GM12878 (cell line): ENCODE data around the gene EMC1. TPM values are rescaled to one million over a fixed set of nuclear protein-coding genes. Genes with fewer than 3 reads are reported as not detected.

ENCODE experiments used
- ATAC-seq: fragments of 200-7000 bp; cut with Tn5 transposase; 3 replicates; pipeline ENCODE4 v1.9.1; 2020; ENCODE audit warnings: mild to moderate bottlenecking, moderate library complexity
- BruUV-seq: library from RNA; stranded (reverse); fragments of 400-500 nt; replicated peaks from 2 replicates; lab custom pipeline; 2021; lab: Mats Ljungman, UMichigan
- CTCF ChIA-PET: fragments of 300-600 bp; sonication (Branson Sonifier 250); formaldehyde crosslinking; extraction: SDS; loops from one replicate; lab custom pipeline; 2021; ENCODE audit warnings: inconsistent platforms; lab: Yijun Ruan, JAX
- POLR2A ChIA-PET: fragments of 350-600 bp; formaldehyde crosslinking; extraction: SDS; loops from one replicate; lab custom pipeline; 2021; ENCODE audit warnings: inconsistent platforms; lab: Charles Lee
- RAD21 ChIA-PET: fragments of 300-600 bp; sonication (Branson Sonifier 250); formaldehyde crosslinking; loops from one replicate; lab custom pipeline; 2023; ENCODE audit warnings: antibody characterized with exemption; ENCODE audit not compliant: unreplicated experiment; lab: Charles Lee
- SMC1A ChIA-PET: fragments of 300-600 bp; sonication (Branson Sonifier 250); formaldehyde crosslinking; loops from one replicate; lab custom pipeline; 2023; ENCODE audit not compliant: unreplicated experiment, uncharacterized antibody; lab: Charles Lee
- DNase-seq: peaks from one replicate; pipeline ENCODE4 v3.0.0-alpha.2; 2011; ENCODE audit warnings: low read depth, low spot score
- FAIRE-seq: peaks from 3 replicates; lab custom pipeline; 2011; peaks lifted over from hg19 to GRCh38; lab: Jason Lieb, UNC
- H2AFZ ChIP-seq: 2 replicates; pipeline ENCODE4 v1.6.0; 2011; ENCODE audit warnings: low read depth, low read length, control low read depth; ENCODE audit not compliant: control insufficient read depth
- H3K27ac ChIP-seq: 2 replicates; pipeline ENCODE4 v1.5.1; 2011; ENCODE audit warnings: control low read depth; ENCODE audit not compliant: control insufficient read depth, insufficient read depth
- H3K27me3 ChIP-seq, 2 experiments: replicated peaks in 1 of 2; 2 replicates each; pipeline versions ENCODE4 v1.6.0 to v1.6.1; 2011; ENCODE audit warnings: low read length in 1 of 2; ENCODE audit not compliant: control insufficient read depth in 2 of 2, insufficient read depth in 2 of 2
- H3K36me3 ChIP-seq, 2 experiments: 2 replicates each; pipeline ENCODE4 v1.5.1; 2011; ENCODE audit warnings: low read length in 1 of 2; ENCODE audit not compliant: control insufficient read depth in 2 of 2, insufficient read depth in 2 of 2
- H3K4me1 ChIP-seq: 2 replicates; pipeline ENCODE4 v1.6.1; 2011; ENCODE audit warnings: mild to moderate bottlenecking, low read length, moderate library complexity, mixed read lengths; ENCODE audit not compliant: control insufficient read depth, insufficient read depth
- H3K4me2 ChIP-seq: 2 replicates; pipeline ENCODE4 v1.6.0; 2011; ENCODE audit warnings: control low read depth; ENCODE audit not compliant: control insufficient read depth, insufficient read depth
- H3K4me3 ChIP-seq: fragments of 200-600 bp; sonication (generic); 2 replicates; pipeline ENCODE4 v1.5.1; 2016
- H3K79me2 ChIP-seq: 2 replicates; pipeline ENCODE4 v1.6.0; 2011; ENCODE audit warnings: low read length; ENCODE audit not compliant: control insufficient read depth, insufficient read depth
- H3K9ac ChIP-seq: 2 replicates; pipeline ENCODE4 v1.8.0; 2011; ENCODE audit warnings: low read length, control low read depth, mixed read lengths; ENCODE audit not compliant: control insufficient read depth, insufficient read depth
- H3K9me3 ChIP-seq: replicated peaks from 3 replicates; pipeline ENCODE4 v1.5.1; 2011; ENCODE audit warnings: mild to moderate bottlenecking, low read length; ENCODE audit not compliant: control insufficient read depth, insufficient read depth
- H4K20me1 ChIP-seq: 2 replicates; pipeline ENCODE4 v1.6.0; 2011; ENCODE audit not compliant: control insufficient read depth, insufficient read depth
- CTCF ChIP-seq, 3 experiments: IDR thresholded peaks in 2 of 3; conservative IDR thresholded peaks in 1 of 3; 2 replicates each; pipeline ENCODE4 v1.5.1; 2011; ENCODE audit warnings: low read depth in 3 of 3, low read length in 3 of 3, mild to moderate bottlenecking in 3 of 3, control low read depth in 2 of 3, moderate library complexity in 2 of 3, inconsistent platforms in 1 of 3, mixed read lengths in 1 of 3; ENCODE audit not compliant: control insufficient read depth in 2 of 3, insufficient read depth in 1 of 3; ENCODE audit errors: extremely low read depth in 1 of 3
- IRF5 ChIP-seq: fragments of 450-650 bp; IDR thresholded peaks from 2 replicates; pipeline ENCODE4 v1.6.1; 2017; ENCODE audit warnings: borderline replicate concordance
- KLF5 ChIP-seq: fragments of 450-650 bp; IDR thresholded peaks from 2 replicates; pipeline ENCODE4 v1.6.1; 2014; ENCODE audit warnings: mild to moderate bottlenecking; ENCODE audit not compliant: partially characterized antibody
- RAD21 ChIP-seq: IDR thresholded peaks from 2 replicates; pipeline ENCODE4 v1.6.1; 2011; ENCODE audit warnings: mild to moderate bottlenecking, low read depth, low read length, moderate library complexity; ENCODE audit not compliant: insufficient read depth
- SMC3 ChIP-seq: IDR thresholded peaks from 2 replicates; pipeline ENCODE4 v1.6.1; 2011; ENCODE audit warnings: low read length, improper control_type of control experiment, borderline replicate concordance
- WGBS: methylation state at CpG from one replicate; pipeline ENCODE4 v1.1.6; 2016; ENCODE audit warnings: low lambda C conversion rate; ENCODE audit not compliant: insufficient replicate concordance, insufficient coverage; ENCODE audit errors: missing lambda C conversion rate; 5-methylcytosine and 5-hydroxymethylcytosine counted together
- in situ Hi-C: fragments of 300-500 bp; cut with MboI; formaldehyde crosslinking; loops from 9 replicates; pipeline ENCODE4 v1.14.3; 2018; ENCODE audit warnings: mixed read lengths
- intact Hi-C: fragments of 100-400 bp; cut with micrococcal nuclease; formaldehyde crosslinking; loops from one replicate; pipeline ENCODE4 v1.14.2; 2022; ENCODE audit not compliant: unreplicated experiment
- polyA plus RNA-seq, 11 experiments: library from polyadenylated mRNA; depleted of rRNA in 4 of 11; unstranded in 6 of 11; stranded (reverse) in 5 of 11; fragments of >200 nt; fragmentation: Nextera tagmentation in 4 of 11; fragmentation: Illumina TruSeq in 1 of 11; extraction: Ambion mirVana in 4 of 11; extraction: Trizol in 1 of 11; gene quantifications; 1 replicate in 1 of 11; 2 replicates in 10 of 11; pipeline versions ENCODE4 v1.2.1 to v1.2.3, GENCODE V29; 2011 to 2016; ENCODE audit warnings: inconsistent platforms in 2 of 11, missing spikeins in 2 of 11, low read depth in 1 of 11
- total RNA-seq, 4 experiments: library from RNA; depleted of rRNA in 3 of 4; stranded (reverse); fragments of >200 nt in 3 of 4; fragmentation: Illumina TruSeq in 1 of 4; extraction: Trizol in 1 of 4; gene quantifications; 2 replicates each; pipeline versions ENCODE4 v1.2.1 to v1.2.3, GENCODE V29; 2013 to 2021
- TF ChIP-seq, protein P1 (sequence below): fragments of 150-350 bp; IDR thresholded peaks from 2 replicates; pipeline ENCODE4 v1.6.1; 2016; ENCODE audit warnings: low read depth, low read length

The EMC1 gene
- total and polyA plus RNA-seq, 10 of the 15 experiments (the other 5 are each of a cell fraction or from before 2014, with no cell fraction given): 12.2 to 43.6 (median 20.6) TPM

- Histone ChIP-seq H3K4me1 (no peaks in the 10 kb centered on the region), H3K4me2 (no peak overlapping the region), H3K36me3 (peaks cover 35 to 69% of the 10 kb centered on the region in 2 experiments), H3K79me2 (no peaks in the 10 kb centered on the region), H3K9ac (no peak overlapping the region), H3K4me3 (no peak overlapping the region), H4K20me1 (no peaks in the 10 kb centered on the region), H3K27me3 (no peaks in the 10 kb centered on the region), H3K9me3 (no peaks in the 10 kb centered on the region), H3K27ac (no peak overlapping the region), H2AFZ (no peak overlapping the region)
- ChIA-PET CTCF (interaction anchor here (0.6 to 3.6 kb wide), 24 partner anchors 10 to 357 kb away, joined by 3 to 20 read pairs (median 4); partner anchors contain the start of genes EMC1 and MRTO4), SMC1A (interaction anchor here (0.7 to 1.6 kb wide), 9 partner anchors 10 to 369 kb away, joined by 3 to 8 read pairs (median 3); partner anchors contain the start of genes EMC1 and MRTO4), RAD21 (interaction anchor here (0.7 to 1.7 kb wide), 7 partner anchors 30 to 332 kb away, joined by 3 to 8 read pairs (median 4); partner anchors contain the start of gene UBR4), POLR2A (interaction anchor here (0.5 kb wide), 1 partner anchor 305 kb away, joined by 3 read pairs; no protein-coding TSS in a partner anchor)
- in situ Hi-C loops: no loop called here
- intact Hi-C loops: loop anchor here (1.0 to 10.0 kb wide), 3 partner anchors 62 to 356 kb away; no protein-coding TSS in a partner anchor
- no peak for DNase-seq
- WGBS: 73% methylated on average over 7 of the region's 7 CpGs
- BruUV-seq: no TSS peak
- peak; percentile 97 for ATAC-seq
- peak; percentile 59 for FAIRE-seq
- TF ChIP-seq KLF5: no peak
- TF ChIP-seq IRF5: no peak
- TF ChIP-seq, protein P1, sequence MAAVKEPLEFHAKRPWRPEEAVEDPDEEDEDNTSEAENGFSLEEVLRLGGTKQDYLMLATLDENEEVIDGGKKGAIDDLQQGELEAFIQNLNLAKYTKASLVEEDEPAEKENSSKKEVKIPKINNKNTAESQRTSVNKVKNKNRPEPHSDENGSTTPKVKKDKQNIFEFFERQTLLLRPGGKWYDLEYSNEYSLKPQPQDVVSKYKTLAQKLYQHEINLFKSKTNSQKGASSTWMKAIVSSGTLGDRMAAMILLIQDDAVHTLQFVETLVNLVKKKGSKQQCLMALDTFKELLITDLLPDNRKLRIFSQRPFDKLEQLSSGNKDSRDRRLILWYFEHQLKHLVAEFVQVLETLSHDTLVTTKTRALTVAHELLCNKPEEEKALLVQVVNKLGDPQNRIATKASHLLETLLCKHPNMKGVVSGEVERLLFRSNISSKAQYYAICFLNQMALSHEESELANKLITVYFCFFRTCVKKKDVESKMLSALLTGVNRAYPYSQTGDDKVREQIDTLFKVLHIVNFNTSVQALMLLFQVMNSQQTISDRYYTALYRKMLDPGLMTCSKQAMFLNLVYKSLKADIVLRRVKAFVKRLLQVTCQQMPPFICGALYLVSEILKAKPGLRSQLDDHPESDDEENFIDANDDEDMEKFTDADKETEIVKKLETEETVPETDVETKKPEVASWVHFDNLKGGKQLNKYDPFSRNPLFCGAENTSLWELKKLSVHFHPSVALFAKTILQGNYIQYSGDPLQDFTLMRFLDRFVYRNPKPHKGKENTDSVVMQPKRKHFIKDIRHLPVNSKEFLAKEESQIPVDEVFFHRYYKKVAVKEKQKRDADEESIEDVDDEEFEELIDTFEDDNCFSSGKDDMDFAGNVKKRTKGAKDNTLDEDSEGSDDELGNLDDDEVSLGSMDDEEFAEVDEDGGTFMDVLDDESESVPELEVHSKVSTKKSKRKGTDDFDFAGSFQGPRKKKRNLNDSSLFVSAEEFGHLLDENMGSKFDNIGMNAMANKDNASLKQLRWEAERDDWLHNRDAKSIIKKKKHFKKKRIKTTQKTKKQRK: no peak
- TF ChIP-seq CTCF (IDR thresholded peaks at IDR 0.05 in 2 of 3, conservative IDR thresholded peaks at IDR 0.05 in 1 of 3; ENCODE audit: control insufficient read depth in 2 of 3, extremely low read depth in 1 of 3, insufficient read depth in 1 of 3, low read depth in 3 of 3, low read length in 3 of 3): peak; percentile 89 to 96 (median 94)
- TF ChIP-seq RAD21: peak; percentile 73
- TF ChIP-seq SMC3: peak; percentile 56; the same call in 1 of the 2 replicates
Measured at GRCh38 chr1:19240673-19241538, 10.4 kb downstream of the EMC1 start.
